ENCODE measurements around the gene TMEM43.

The TMEM43 gene

DNA sequence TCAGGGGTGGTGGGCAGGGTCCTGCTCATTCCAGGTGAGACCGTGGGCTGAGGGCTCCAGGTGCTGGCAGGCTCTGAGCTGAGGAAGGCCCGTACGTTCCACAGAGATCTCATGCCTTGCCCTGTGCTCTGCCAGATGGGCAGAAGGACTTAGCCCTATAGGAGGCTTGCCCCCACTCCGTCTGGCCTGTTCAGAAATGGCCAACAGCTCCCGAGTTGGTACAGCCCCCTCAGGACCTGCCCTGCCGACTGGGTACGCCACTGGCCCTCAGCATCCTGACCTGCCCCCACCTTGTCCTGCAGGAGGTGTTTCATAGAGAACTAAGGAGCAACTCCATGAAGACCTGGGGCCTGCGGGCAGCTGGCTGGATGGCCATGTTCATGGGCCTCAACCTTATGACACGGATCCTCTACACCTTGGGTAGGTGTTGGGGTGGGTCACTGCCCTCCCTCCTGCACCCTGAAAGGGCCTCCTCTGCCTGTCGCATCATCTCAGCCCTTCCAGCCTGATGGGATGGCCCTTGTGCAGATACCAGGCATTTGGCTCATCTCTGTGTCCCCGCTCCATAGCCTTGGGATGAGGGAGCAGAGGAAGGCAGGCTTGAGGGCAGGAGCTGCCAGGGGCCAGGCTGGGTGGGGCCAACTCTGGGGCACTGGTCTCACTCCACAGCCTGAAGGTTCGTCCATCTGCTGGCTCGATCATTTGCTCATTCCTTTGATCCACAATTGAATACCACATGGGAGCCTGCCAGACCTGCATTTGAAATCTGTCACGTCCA is 14.2 kb downstream of the TMEM43 start:
- no peak for DNase-seq

DNA sequence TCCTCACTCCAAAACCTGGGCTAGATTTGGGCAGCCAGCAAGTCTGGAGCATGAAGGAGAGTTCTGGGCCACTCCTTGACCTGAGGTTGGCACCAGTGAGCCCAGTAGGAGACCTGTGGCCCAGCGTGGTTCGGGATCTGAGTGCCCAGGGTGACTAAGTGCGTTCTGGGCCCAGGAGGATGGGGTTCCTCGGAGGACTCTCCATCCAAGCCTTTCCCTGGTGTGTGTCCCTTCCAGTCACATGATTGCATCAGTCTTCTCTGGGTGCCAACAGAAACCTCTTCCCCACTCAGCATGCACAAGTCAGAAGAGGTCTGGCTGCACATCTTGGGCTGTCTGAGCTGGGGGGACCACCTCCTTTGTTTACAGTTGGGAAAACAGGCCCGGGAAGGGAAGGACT is 14.9 kb downstream of the TMEM43 start:
- no peak for DNase-seq

DNA sequence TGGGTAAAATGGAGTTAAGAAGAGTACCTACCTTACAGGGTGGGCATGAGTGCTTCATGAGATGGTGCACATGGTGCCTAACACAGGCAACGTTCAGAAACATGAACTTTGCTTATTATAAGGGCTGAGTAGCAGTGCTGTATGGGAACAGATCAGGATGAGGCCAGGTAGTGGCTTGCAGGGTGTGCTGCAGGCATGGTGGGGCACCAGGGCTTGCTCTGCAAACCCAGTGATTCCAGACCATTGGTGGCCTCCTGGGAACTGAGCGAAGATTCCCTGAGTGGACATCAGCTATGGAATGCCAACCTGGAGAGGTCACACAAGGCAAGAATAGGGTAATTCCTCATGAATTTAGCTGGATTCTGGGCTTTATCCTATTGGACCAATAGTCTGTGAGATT is 15.8 kb downstream of the TMEM43 start:
- no peak for DNase-seq

- no peak for DNase-seq
Measured at GRCh38 chr3:14141144-14141543, 16.3 kb downstream of the TMEM43 start.

- no peak for DNase-seq
Measured at GRCh38 chr3:14141602-14142341, 16.9 kb downstream of the TMEM43 start.

DNA sequence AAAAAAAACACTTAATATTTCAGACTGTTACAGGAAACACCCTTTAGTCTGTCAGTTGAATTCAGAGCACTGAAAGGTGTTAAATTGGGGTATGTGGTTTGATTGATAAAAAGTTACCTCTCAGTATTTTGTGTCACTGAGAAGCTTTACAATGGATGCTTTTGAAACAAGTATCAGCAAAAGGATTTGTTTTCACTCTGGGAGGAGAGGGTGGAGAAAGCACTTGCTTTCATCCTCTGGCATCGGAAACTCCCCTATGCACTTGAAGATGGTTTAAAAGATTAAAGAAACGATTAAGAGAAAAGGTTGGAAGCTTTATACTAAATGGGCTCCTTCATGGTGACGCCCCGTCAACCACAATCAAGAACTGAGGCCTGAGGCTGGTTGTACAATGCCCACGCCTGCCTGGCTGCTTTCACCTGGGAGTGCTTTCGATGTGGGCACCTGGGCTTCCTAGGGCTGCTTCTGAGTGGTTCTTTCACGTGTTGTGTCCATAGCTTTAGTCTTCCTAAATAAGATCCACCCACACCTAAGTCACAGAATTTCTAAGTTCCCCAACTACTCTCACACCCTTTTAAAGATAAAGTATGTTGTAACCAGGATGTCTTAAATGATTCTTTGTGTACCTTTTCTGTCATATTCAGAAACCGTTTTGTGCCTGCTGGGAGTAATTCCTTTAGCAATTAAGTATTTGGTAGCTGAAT is 17.9 kb downstream of the TMEM43 start:
- peak; percentile 69 for DNase-seq

DNA sequence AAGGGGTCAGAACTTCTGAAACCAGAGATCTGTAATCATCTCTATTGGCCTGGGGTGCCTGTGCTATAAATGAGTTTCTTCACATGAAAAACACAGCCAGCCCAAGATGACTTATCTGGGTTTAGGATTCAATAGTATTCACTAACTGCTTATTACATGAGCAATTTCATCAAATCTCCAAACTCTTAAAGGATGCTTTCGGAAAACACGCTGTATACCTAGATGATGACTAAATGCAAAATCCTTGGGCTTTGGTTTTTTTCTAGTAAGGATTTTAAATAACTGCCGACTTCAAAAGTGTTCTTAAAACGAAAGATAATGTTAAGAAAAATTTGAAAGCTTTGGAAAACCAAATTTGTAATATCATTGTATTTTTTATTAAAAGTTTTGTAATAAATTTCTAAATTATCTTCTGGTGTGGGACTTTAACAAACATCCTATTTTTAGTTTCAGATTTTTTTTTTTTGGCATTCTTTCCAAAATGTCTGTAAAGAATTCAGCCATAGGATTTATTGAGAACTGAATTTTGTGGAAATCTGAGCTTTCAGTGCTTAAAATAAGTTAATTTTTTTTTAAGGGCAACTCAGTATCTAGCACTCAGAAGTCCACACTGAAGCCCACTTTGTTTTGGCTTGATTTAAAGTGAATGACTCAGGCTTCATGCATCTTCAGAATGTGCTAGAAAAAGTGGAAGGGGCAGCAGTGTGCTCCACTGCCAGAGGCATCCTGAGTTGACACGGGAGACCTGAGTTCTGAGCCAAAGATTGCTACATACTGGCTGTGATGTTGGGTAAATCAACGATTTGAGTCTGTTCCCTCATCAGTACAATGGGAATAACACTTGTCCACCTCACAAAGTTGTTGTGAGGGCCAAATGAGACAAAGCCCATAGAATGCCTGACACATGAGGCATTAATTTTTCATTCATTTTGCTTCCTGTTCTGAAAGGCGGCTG is 18.7 kb downstream of the TMEM43 start:
- DNase-seq = no peak

DNA sequence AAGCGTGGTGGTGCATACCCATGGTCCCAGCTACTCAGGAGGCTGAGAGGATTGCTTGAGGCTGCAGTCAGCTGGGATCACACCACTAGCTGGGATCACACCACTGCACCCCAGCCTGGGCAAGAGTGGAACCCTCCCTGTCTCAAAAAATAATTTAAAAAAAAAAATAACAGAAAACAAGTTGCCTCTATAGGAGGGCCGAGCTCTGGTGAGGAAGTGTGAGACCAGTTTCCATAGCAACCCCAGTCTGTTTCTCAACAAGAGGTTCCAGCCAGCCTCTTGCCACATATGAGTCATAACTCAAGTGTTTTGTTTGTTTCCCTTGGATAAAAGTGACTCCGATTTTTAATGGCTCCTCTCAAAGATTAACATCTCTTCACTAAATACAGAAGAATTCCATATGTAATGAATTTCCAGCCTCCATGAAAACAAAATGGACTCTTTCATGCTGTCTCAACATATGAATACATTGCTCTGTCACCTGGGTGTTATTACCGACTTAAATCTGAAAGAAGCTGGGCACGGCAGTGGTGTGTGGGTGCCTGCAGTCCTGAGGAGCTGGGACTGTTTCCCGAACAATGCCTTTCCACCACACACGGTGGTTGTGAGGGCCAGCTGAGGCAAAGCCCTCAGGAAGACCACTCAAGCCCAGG is 19.7 kb downstream of the TMEM43 start:
- peak; percentile 59 for DNase-seq

GRCh38 chr3:14145236-14145635 is 20.4 kb downstream of the TMEM43 start:
- no peak for DNase-seq

GRCh38 chr3:14145670-14146380 is 21.0 kb downstream of the TMEM43 start:
- no peak for DNase-seq

- no peak for DNase-seq
Measured at GRCh38 chr3:14146381-14147065, 21.7 kb downstream of the TMEM43 start.

DNA sequence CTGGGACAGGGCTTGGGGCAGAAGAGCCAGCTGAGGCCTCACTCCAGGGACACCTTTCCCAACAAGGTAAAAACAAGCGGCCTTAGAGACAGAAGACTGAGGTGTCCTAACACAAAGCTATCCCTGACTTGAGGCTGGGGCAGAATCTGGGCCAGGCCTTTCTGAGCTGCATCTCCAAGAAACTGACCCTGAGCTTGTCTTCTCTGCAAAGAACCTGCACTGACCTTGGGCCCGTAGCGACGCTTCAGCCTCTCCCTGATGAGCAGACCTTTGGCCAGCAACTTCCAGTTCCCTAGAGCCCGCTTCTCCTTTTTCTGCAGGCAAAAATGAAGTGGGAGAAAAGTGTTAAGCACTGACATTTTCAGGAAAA is 22.2 kb downstream of the TMEM43 start:
- DNase-seq = no peak

DNA sequence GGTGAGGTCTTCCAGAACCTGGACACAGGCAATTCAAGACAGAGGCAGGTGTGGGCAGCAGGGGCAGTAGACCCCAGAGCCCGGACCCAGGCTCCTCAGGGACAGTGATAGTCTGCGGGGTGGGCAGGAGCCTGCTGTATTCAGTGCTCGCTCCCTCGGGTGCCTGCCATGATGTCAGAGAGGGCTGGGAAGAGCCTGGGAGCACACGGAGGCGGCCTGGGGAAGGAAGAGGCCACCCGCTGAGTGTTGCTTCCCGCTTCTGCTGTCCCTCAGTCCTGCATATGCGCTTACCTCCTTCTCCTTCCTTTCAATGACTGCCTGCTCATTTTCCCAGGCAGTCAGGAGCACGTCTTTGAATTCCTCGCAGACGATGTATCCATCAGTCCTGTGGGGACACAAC is 22.8 kb downstream of the TMEM43 start:
- DNase-seq = no peak

GRCh38 chr3:14148041-14148985 is 23.5 kb downstream of the TMEM43 start:
- no peak for DNase-seq

- no peak for DNase-seq
Measured at GRCh38 chr3:14150078-14150477, 25.2 kb downstream of the TMEM43 start.

DNA sequence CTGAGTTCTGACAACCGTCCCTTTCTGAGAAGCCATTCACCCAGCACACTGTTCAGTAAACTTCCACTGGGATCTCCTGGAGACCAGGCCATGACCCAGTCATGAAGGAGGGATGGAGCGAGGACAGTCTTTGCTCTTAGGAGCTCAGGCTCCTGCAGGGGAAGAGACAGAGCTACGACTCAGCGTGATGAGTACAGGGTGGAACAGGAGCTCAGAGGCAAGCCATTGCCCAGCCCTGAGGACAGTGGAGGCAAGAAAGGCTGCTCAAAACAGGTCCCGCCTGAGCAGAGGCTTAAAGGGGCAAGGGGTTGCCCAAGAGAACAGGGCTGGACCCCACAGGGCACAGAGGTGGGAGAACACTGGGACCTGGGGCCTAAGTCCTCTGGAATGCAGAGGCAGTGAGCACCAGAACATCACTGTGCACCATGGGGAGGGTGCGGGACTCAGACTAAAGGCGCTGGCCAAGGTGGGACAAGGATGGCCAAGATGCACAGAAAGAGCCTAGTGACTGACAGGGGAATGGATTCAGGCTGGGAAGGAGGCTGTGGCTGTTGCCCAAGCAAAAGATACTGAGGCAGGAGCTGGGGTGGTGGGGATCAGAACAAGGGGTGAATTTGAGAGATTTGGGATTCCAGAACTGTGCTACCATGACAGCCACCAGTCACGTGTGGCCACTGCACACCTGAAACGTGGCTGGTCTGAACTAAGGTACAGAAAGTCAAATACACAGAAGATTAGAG is 25.8 kb downstream of the TMEM43 start:
- DNase-seq = no peak

GRCh38 chr3:14151471-14152083 is 26.7 kb downstream of the TMEM43 start:
- no peak for DNase-seq

GRCh38 chr3:14152233-14152962 is 27.5 kb downstream of the TMEM43 start:
- no peak for DNase-seq
